Inflammatory macrophage treated with lipopolysaccharide for 1 hour (primary cell): Measurements from ENCODE around the gene ASB1.
A peak's percentile ranks its signal among the peaks of the same experiment; 100 is the strongest.
"Not testable (repeated sequence)": the region's sequence is repeated elsewhere in the genome, so short reads cannot be mapped to it uniquely, and the experiment has no call there.

Experiments used
- DNase-seq, 2 donors: peaks; one replicate each; pipeline ENCODE4 v3.0.0-alpha.2; 2020 to 2022

Gene ASB1

GRCh38 chr2:238424313-238424700 lies 2.4 kb upstream of the ASB1 start:
- no peak for DNase-seq

GRCh38 chr2:238425505-238425978 lies 1.2 kb upstream of the ASB1 start:
- DNase-seq: no peak

DNA sequence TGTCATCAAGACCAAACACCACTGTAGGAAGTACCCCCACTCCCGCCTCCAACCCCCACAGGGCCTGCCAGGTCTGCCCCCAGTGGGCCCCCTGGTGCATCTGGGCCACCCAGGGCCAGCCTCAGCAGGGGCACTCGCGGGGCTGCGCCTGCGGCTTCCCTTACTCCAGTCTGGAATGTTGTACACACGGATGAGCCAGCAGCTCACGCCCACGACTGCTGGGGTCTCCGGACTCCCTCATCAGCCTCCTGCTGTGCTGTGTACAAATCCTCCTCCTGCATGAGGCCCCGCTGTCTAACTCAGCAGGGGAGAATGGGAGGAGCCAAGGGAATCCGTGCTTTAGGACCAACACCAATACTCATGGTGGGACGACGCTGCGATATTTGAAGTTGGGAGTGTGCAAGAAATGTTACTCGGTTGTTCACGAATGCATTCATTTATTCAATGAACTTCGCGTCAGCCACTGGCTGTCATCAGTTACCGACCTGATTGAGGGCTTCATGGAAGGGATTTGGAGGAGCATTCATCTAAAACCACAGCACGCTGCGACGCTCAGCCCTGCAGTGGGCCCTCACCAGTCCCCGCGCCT lies 654 bp upstream of the ASB1 start:
- no peak for DNase-seq

GRCh38 chr2:238427435-238428162 lies 872 bp downstream of the ASB1 start:
- DNase-seq: peak; percentile 9 to 18

DNA sequence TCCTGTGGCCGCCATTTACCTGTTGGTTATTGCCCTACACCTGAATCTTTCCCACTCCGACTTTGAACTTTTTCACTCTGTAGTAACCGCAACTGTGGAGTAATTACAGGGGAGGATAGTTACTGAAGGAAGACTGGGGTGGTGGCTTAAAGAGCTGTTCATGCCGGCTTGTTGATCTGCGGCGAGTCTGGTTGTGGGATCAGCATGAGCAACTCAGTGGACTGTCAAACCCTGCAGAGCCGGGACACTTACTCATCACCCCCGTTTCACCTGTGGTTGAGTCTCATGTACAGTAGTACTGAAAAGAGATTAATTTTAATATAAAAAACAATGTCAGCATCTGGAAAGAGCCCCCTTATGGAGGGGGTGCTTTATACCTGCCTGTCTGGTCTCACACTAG lies 2.1 kb downstream of the ASB1 start:
- DNase-seq: no peak

GRCh38 chr2:238430781-238431180 lies 4.1 kb downstream of the ASB1 start:
- no peak for DNase-seq

- no peak for DNase-seq
Measured at GRCh38 chr2:238431456-238431855, 4.7 kb downstream of the ASB1 start.

DNA sequence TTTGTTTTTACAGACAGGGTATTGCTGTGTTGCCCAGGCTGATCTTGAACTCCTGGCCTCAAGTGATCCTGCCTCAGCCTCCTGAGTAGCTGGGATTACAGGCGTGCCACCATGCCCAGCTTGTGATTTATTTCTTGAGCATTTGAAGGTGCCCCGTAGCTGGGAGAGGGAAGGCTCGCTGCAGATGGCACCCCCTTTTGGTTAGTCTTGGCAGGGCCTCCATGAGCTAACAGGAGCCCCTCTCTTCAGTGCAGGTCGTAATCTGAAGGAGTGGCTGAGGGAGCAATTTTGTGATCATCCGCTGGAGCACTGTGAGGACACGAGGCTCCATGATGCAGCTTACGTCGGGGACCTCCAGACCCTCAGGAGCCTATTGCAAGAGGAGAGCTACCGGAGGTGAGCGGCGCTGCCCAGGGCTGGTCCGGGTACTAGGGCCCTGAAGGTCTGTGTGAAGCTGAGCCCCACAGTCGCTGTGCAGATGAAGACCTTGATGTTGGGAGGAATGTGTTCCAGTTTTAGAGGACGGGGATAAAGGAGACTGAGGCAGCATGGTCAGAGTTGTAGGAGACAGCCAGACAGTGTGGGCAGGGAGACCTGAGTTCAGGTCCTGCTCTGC lies 6.7 kb downstream of the ASB1 start:
- no peak for DNase-seq

- DNase-seq: no peak
Measured at GRCh38 chr2:238433941-238434845, 7.5 kb downstream of the ASB1 start.

GRCh38 chr2:238434846-238435751 lies 8.4 kb downstream of the ASB1 start:
- DNase-seq: no peak

DNA sequence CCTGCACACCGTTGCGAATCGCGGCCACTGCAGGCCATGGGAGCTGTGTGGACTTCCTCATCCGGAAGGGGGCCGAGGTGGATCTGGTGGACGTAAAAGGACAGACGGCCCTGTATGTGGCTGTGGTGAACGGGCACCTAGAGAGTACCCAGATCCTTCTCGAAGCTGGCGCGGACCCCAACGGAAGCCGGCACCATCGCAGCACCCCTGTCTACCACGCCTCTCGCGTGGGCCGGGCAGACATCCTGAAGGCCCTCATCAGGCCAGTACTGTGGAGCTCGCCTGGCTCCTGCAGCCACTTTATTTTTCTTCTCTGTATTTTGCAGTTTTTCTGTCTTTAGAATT lies 9.0 kb downstream of the ASB1 start:
- DNase-seq: no peak

GRCh38 chr2:238438856-238439849 lies 12.4 kb downstream of the ASB1 start:
- DNase-seq: peak; percentile 84 to 95

DNA sequence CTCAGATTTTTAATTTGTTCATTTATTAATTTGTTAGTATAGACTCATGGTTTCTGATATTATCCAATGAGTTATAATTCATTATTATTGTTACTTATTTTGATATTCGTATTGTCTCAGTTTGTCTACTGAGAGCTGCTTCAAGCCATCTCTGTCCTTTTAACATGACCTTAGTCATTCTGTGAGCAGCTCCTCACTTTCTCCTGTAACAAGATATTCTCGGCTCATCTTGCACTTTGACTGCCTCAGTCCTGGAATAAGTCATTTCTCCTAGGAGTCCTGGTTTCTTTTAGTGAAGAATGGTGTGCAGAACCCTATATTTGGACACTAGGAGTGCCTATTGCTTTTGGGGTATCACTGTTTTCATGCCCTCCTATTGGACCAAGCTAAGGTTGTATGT lies 13.2 kb downstream of the ASB1 start:
- DNase-seq: no peak

DNA sequence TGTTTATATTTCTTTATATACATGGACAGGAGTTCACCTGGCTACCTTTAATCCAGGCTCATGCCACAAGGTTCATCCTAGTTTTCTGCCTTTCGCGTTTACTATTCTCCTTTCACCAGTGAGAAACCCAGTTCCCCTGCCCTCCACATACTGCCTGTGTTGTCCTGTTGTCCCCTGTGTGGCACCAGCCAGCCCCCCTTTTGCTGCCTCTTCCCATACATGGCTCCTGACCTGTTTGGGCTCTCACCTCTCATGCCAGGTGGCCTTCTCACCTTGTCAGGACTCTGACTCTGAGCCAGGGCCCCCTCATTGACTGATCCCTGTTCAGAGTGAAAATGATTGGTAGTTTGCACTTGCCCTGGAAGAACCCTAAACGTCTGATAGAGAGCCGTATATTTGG lies 13.6 kb downstream of the ASB1 start:
- DNase-seq: no peak

DNA sequence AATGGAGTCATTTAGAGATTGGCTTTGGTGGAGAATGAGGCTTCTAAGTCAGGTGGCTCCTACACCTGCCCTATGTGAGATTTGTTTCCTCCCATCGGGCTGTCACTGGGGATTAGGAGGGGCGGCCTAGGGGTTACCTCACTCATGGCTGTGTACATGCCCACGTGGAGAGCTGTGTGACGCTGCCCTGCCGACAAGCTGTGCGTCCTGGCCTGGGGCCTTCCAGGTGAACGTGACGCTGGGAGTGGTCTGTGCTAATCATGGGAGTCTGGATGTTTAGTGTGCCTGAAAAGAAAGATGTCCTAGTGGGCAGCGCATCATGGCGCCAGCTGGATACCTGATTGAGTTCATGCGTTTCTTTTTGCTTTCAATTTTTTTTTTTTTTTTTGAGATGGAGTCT lies 14.0 kb downstream of the ASB1 start:
- no peak for DNase-seq

DNA sequence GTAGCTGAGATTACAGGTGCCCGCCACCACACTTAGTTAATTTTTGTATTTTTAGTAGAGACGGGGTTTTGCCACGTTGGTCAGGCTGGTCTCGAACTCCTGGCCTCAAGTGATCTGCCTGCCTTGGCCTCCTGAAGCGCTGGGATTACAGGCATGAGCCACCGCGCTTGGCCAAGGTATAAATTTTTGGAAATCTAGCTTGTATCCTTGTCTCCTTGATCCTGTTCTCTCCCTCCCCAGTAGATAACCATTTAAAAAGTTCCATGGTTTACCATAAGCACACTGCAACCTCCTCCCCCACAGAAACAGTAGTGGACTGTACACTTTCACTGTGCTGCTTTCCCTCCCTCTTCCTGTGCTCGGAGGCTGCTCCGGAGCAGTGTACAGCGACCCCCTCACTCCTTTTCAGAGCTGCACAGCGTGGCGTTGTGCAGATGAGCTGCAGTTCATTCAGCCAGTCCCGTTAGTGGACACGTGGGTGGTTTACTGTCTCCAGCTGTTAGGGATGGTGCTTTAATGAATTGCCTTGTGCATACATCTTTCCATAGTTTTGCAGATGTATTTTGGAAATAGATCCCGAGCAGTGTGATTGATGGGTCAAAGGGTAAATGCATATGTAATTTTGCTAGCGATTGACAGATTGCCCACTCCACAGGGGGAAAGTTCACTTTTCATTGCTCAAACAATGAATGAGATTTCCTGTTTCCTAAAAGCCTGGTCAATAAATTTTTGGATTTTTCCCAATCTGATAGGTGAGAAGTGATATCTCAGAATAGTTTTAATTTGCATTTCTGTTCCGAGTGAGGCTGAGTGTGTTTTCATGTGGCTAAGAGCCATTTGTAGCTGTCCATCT lies 14.8 kb downstream of the ASB1 start:
- no peak for DNase-seq

- not testable (repeated sequence) for DNase-seq
Measured at GRCh38 chr2:238442257-238442656, 15.5 kb downstream of the ASB1 start.

DNA sequence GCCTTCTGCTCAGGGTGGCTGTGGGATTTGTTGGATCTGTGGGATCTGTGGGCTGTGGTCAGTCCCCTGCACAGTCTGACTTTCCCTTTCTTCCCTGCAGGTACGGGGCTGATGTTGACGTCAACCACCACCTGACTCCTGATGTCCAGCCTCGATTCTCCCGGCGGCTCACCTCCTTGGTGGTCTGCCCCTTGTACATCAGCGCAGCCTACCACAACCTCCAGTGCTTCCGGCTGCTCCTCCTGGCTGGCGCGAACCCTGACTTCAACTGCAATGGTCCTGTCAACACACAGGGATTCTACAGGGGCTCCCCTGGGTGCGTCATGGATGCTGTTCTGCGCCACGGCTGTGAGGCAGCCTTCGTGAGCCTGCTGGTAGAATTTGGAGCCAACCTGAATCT lies 17.5 kb downstream of the ASB1 start:
- DNase-seq: no peak

GRCh38 chr2:238445409-238446190 lies 18.9 kb downstream of the ASB1 start:
- DNase-seq: no peak
